SK-N-SH (cell line): ENCODE results near the gene GPC5. TPM values are rescaled to one million over a fixed set of nuclear protein-coding genes. Genes with fewer than 3 reads are reported as not detected.

ENCODE experiments used
- CTCF ChIA-PET: fragments of 300-600, 350-600 bp; formaldehyde crosslinking; extraction: SDS; loops from one replicate; lab custom pipeline; 2021; lab: Yijun Ruan, JAX
- POLR2A ChIA-PET: fragments of 350-600 bp; sonication (Branson Sonifier 250); formaldehyde crosslinking; extraction: SDS; loops from one replicate; lab custom pipeline; 2020; ENCODE audit warnings: antibody characterized with exemption, inconsistent platforms; lab: Yijun Ruan, JAX
- DNase-seq: peaks from one replicate; pipeline ENCODE4 v3.0.0; 2012
- H2AFZ ChIP-seq: fragments of 200-600 bp; sonication (generic); 2 replicates; pipeline ENCODE4 v1.8.1; 2016; ENCODE audit warnings: antibody characterized with exemption, mild to moderate bottlenecking, low read depth
- H3F3A ChIP-seq: fragments of 200-600 bp; sonication (generic); replicated peaks from 2 replicates; pipeline ENCODE3; 2016; ENCODE audit warnings: antibody characterized with exemption, mild to moderate bottlenecking; ENCODE audit not compliant: insufficient read depth
- H3K27ac ChIP-seq, 2 experiments: fragments of 200-500 bp in 1 of 2; fragments of 200-600 bp in 1 of 2; sonication (Bioruptor generic) in 1 of 2; sonication (generic), shearing (Covaris generic) in 1 of 2; 2 replicates each; pipeline versions ENCODE4 v1.5.1 to v1.6.1; 2014 to 2016; ENCODE audit warnings: low read depth in 2 of 2, inconsistent platforms in 1 of 2, low read length in 1 of 2, mild to moderate bottlenecking in 1 of 2, mixed read lengths in 1 of 2
- H3K27me3 ChIP-seq: fragments of 200-600 bp; sonication (generic), shearing (Covaris generic); 2 replicates; pipeline ENCODE4 v1.6.1; 2016; ENCODE audit warnings: mixed run types; ENCODE audit not compliant: insufficient read depth
- H3K36me3 ChIP-seq, 2 experiments: fragments of 200-500 bp in 1 of 2; fragments of 200-600 bp in 1 of 2; sonication (Bioruptor generic) in 1 of 2; sonication (generic) in 1 of 2; replicated peaks in 1 of 2; 2 replicates each; pipeline versions ENCODE3 to v1.5.1; 2014 to 2016; ENCODE audit warnings: low read length in 1 of 2, mild to moderate bottlenecking in 1 of 2; ENCODE audit not compliant: insufficient read depth in 2 of 2, control insufficient read depth in 1 of 2
- H3K4me1 ChIP-seq, 2 experiments: fragments of 200-500 bp in 1 of 2; fragments of 200-600 bp in 1 of 2; sonication (Bioruptor generic) in 1 of 2; sonication (generic), shearing (Covaris generic) in 1 of 2; 2 replicates each; pipeline versions ENCODE4 v1.5.1 to v1.6.1; 2014 to 2016; ENCODE audit warnings: low read depth in 1 of 2, low read length in 1 of 2, mixed run types in 1 of 2; ENCODE audit not compliant: insufficient read depth in 2 of 2, control insufficient read depth in 1 of 2
- H3K4me2 ChIP-seq: fragments of 200-600 bp; sonication (generic), shearing (Covaris generic); 2 replicates; pipeline ENCODE4 v1.6.1; 2017; ENCODE audit warnings: mixed run types
- H3K4me3 ChIP-seq, 2 experiments: fragments of 200-500 bp in 1 of 2; fragments of 200-600 bp in 1 of 2; sonication (Bioruptor generic) in 1 of 2; sonication (generic), shearing (Covaris generic) in 1 of 2; 2 replicates each; pipeline versions ENCODE4 v1.5.1 to v1.8.1; 2014 to 2016; ENCODE audit warnings: low read depth in 2 of 2, inconsistent platforms in 1 of 2, low read length in 1 of 2, mild to moderate bottlenecking in 1 of 2, mixed read lengths in 1 of 2, moderate library complexity in 1 of 2
- H3K79me2 ChIP-seq: fragments of 200-600 bp; sonication (generic); 2 replicates; pipeline ENCODE4 v1.8.1; 2017; ENCODE audit warnings: mild to moderate bottlenecking; ENCODE audit not compliant: insufficient read depth
- H3K9ac ChIP-seq: fragments of 200-600 bp; sonication (generic); 2 replicates; pipeline ENCODE4 v1.6.1; 2017; ENCODE audit warnings: mixed run types
- H3K9me2 ChIP-seq: fragments of 200-600 bp; sonication (generic); 2 replicates; pipeline ENCODE4 v1.6.1; 2017; ENCODE audit warnings: mixed run types
- H3K9me3 ChIP-seq: fragments of 200-600 bp; sonication (generic); 2 replicates; pipeline ENCODE4 v1.6.1; 2017; ENCODE audit warnings: mixed run types, mild to moderate bottlenecking, moderate library complexity
- H4K20me1 ChIP-seq: fragments of 200-600 bp; sonication (generic); 2 replicates; pipeline ENCODE4 v1.6.1; 2017; ENCODE audit warnings: mild to moderate bottlenecking, mixed run types; ENCODE audit not compliant: insufficient read depth
- CHD2 ChIP-seq: fragments of 150-350 bp; IDR thresholded peaks from 2 replicates; pipeline ENCODE4 v1.6.1; 2018; ENCODE audit warnings: low read length; ENCODE audit not compliant: partially characterized antibody
- CTCF ChIP-seq: fragments of 200-600 bp; sonication (generic); IDR thresholded peaks from 2 replicates; pipeline ENCODE4 v1.6.1; 2017; ENCODE audit warnings: antibody characterized with exemption, mild to moderate bottlenecking, moderate library complexity
- ELF1 ChIP-seq: IDR thresholded peaks from 2 replicates; pipeline ENCODE4 v1.4.0; 2012
- EP300 ChIP-seq, 2 experiments: IDR thresholded peaks; 2 replicates each; pipeline versions ENCODE4 v1.4.0 to v1.6.1; 2012; ENCODE audit warnings: borderline replicate concordance in 1 of 2, low read depth in 1 of 2, low read length in 1 of 2
- EZH2phosphoT487 ChIP-seq: fragments of 200-600 bp; sonication (generic); IDR thresholded peaks from 2 replicates; pipeline ENCODE4 v1.6.1; 2017; ENCODE audit warnings: low read depth, mixed run types, mild to moderate bottlenecking, antibody characterized with exemption, moderate library complexity, borderline replicate concordance
- FOXJ3 ChIP-seq: sonication (generic); formaldehyde crosslinking; IDR thresholded peaks from 2 replicates; pipeline ENCODE4 v1.5.1; 2020; ENCODE audit warnings: mild to moderate bottlenecking, missing genetic modification reagents
- GATA2 ChIP-seq: sonication (generic); formaldehyde crosslinking; IDR thresholded peaks from 2 replicates; pipeline ENCODE4 v1.5.0; 2020; ENCODE audit warnings: mild to moderate bottlenecking, missing genetic modification reagents
- JUND ChIP-seq: IDR thresholded peaks from 2 replicates; pipeline ENCODE4 v1.4.0; 2012
- PBX3 ChIP-seq: IDR thresholded peaks from 2 replicates; pipeline ENCODE4; 2012
- RFX5 ChIP-seq: IDR thresholded peaks from 2 replicates; pipeline ENCODE4 v1.6.1; 2012; ENCODE audit warnings: mild to moderate bottlenecking, improper control_type of control experiment, low read length
- RXRA ChIP-seq: IDR thresholded peaks from 2 replicates; pipeline ENCODE4 v1.4.0; 2012; ENCODE audit warnings: low read depth, mild to moderate bottlenecking, borderline replicate concordance
- SMC3 ChIP-seq: IDR thresholded peaks from 2 replicates; pipeline ENCODE4 v1.6.1; 2012; ENCODE audit warnings: low read depth, low read length, improper control_type of control experiment
- TAF1 ChIP-seq: IDR thresholded peaks from 2 replicates; pipeline ENCODE4 v1.6.1; 2012; ENCODE audit warnings: low read depth, mild to moderate bottlenecking, low read length, moderate library complexity, borderline replicate concordance
- TCF12 ChIP-seq: IDR thresholded peaks from 2 replicates; pipeline ENCODE4 v1.4.0; 2012
- USF1 ChIP-seq: IDR thresholded peaks from 2 replicates; pipeline ENCODE4 v1.4.0; 2012; ENCODE audit warnings: low read depth, borderline replicate concordance
- USF2 ChIP-seq: fragments of 150-350 bp; IDR thresholded peaks from 2 replicates; pipeline ENCODE4 v1.6.1; 2017; ENCODE audit warnings: antibody characterized with exemption, low read length, low read depth, borderline replicate concordance
- ZBTB33 ChIP-seq: IDR thresholded peaks from 2 replicates; pipeline ENCODE4 v1.4.0; 2012; ENCODE audit warnings: low read depth, borderline replicate concordance
- polyA plus RNA-seq, 3 experiments: library from polyadenylated mRNA; depleted of rRNA; stranded (reverse); fragments of >200 nt; gene quantifications; 2 replicates each; pipeline ENCODE4 v1.2.3, GENCODE V29; 2012

The GPC5 gene
- polyA plus RNA-seq, 1 of the 3 experiments (the other 2 are of a cell fraction): 0.03 TPM

- Histone ChIP-seq H3K27ac (no peak overlapping the region), H3F3A (no peaks in the 10 kb centered on the region), H4K20me1 (no peaks in the 10 kb centered on the region), H3K4me2 (no peak overlapping the region), H3K9me3 (no peaks in the 10 kb centered on the region), H3K27me3 (no peaks in the 10 kb centered on the region), H3K9me2 (no peaks in the 10 kb centered on the region), H2AFZ (no peak overlapping the region)
- no peak for DNase-seq
- CTCF ChIA-PET: no interaction called here
- POLR2A ChIA-PET: no interaction called here
- TF ChIP-seq EP300 (IDR thresholded peaks at IDR 0.05; ENCODE audit: borderline replicate concordance in 1 of 2, low read depth in 1 of 2, low read length in 1 of 2) (no peak), CHD2 (no peak), ZBTB33 (no peak), TAF1 (no peak), CTCF (no peak), ELF1 (no peak), EZH2phosphoT487 (no peak), RXRA (no peak), USF1 (no peak), TCF12 (no peak), GATA2 (CRISPR knock-in tag) (no peak), PBX3 (no peak), FOXJ3 (no peak), RFX5 (no peak), JUND (no peak), SMC3 (no peak), USF2 (no peak)
- TF ChIP-seq, all 33 proteins: peak for 0
- no peak overlapping the region for H3K9ac ChIP-seq
- H3K4me1 ChIP-seq: no peaks in the 10 kb centered on the region
- no peaks in the 10 kb centered on the region for H3K36me3 ChIP-seq
- H3K4me3 ChIP-seq: no peak overlapping the region
- no peaks in the 10 kb centered on the region for H3K79me2 ChIP-seq
Measured at GRCh38 chr13:91868351-91868750, 469.9 kb downstream of the GPC5 start.
